ENCODE results near the gene MERTK.
"Not testable (repeated sequence)": the region's sequence is repeated elsewhere in the genome, so short reads cannot be mapped to it uniquely, and the experiment has no call there.

The MERTK gene

DNA sequence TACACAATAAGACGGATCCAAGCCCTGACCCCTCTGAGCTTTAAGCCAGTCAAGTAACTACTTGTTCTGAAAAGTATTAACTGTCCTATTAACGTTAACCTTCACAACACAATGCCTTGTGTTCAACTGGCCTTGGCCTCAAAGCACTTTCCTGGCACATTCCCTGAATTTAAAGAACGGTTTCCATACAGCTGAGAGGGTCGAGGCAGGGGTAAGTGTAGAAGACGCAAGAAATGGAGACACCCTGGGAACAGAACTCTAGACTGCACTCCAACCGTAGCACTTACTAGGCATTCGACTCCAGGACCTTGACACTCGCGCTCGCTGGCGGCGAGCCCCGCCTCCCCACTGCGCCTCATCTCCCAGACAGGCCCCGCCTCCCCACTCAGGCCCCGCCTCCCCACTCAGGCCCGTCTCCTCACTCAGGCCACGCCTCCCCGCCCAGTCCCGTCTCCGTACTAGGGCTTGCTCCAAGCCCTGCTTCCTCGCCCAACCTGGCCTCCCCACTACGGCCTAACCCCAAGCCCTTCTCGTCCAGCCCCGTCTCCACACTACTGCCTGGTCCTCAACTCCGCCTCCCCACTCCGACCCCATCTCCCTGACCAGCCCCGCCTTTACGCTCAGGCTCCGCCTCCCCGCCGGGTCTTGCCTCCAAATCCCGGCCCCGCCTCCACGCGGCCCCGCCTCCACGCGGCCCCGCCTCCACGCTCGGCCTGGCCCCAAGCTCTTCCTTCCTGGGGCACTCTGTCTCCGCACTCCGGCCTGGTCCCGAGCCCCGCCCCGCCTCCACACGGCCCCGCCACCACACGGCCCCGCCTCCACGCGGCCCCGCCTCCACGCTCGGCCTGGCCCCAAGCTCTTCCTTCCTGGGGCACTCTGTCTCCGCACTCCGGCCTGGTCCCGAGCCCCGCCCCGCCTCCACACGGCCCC, 155.8 kb downstream of the MERTK start:
- no peaks in the 10 kb centered on the region for H3K9me3 ChIP-seq (ENCODE audit: control insufficient read depth, insufficient read depth, low read length)
- peaks cover 8% of the 10 kb centered on the region; the same call in 1 of the 2 replicates for H3K4me1 ChIP-seq (ENCODE audit: insufficient read depth, low read length)
- H3K9ac ChIP-seq (ENCODE audit: low read depth, low read length) = peak overlapping the region; percentile 97
- H3K36me3 ChIP-seq (ENCODE audit: insufficient read depth, low read length) = no peaks in the 10 kb centered on the region

DNA sequence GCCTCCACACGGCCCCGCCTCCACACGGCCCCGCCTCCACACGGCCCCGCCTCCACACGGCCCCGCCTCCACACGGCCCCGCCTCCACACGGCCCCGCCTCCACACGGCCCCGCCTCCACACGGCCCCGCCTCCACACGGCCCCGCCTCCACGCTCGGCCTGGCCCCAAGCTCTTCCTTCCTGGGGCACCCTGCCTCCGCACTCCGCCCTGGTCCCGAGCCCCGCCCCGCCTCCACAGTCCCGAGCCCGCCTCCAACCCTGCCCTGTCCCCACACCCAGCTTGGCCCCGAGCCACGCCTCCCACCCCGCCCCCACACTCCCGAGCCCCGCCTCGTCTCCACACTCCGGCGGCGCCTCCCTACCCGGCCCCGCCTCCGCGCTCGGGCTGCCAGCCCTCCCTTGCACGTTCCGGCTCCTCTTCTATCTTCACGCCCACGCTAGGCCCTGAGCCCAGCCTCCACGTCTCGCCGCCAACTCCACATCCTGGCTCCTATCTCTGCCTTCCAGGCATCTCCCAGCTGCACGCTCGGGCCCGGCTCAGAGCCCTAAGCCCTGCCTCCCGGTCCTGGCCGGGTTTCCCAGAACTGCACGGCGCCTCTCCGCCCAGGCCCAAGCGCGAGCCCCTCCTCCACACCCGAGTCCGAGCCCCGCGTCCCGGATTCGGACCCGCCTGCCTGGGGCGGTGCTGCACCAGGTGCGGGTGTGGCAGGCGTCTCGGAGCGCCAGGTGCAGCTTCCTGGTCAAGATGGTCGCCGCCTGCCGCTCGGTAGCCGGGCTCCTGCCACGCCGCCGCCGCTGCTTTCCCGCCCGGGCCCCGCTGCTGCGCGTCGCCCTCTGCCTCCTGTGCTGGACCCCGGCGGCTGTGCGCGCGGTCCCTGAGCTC, 156.7 kb downstream of the MERTK start, which contains the start of gene TMEM87B:
Gene TMEM87B, plus strand, starts transcription at position 423 of the 883 bp plus-strand sequence. Its CDS starts 323 bp downstream, at position 746.
- Histone ChIP-seq H3K9me3 (ENCODE audit: control insufficient read depth, insufficient read depth, low read length) (no peaks in the 10 kb centered on the region), H3K36me3 (ENCODE audit: insufficient read depth, low read length) (no peaks in the 10 kb centered on the region), H3K4me1 (ENCODE audit: insufficient read depth, low read length) (peaks cover 8% of the 10 kb centered on the region; the same call in 1 of the 2 replicates)

DNA sequence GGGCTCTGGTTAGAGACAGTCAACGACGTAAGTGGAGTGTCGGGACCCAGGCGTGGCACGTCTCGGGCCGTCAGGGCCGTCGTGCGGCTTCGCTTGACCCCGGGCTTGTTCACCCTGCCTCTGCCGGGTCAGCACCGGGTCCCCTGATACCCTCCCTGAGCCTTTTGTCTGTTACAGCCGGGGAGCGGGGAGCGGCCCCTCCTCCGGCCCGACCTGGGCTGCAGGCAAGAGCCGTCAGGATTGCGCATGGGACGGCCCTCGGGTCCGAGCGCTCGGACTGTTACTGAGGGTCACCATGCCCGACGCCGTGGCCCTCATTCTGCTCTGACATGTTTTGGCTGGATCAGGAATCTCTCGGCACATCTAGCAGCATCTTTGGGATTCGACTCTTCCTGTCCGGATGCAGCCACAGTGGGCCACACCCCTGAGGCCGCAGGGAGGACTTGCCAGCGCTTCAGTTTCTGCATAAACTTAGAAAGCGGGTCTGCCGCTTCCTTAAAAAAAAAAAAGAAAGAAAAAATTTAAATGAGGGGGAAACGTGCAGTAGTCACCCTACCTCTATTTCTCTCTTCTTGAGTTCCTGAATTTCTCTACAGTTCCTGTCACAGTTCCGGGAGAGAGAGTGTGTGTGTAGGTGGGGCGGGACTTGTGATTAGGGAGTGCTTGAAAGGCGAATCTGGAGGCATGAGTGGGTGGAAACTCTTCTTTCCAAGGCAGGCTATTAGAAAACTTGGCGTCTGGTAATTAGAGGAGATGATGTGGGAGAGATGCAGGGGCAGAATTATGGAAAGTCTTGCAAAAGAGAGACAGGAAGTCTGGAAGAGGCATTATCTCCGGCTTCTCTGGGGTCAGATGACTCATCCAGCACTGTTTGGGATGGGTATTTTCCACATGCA, 157.6 kb downstream of the MERTK start:
- H3K9me3 ChIP-seq (ENCODE audit: control insufficient read depth, insufficient read depth, low read length) = no peaks in the 10 kb centered on the region
- H3K9ac ChIP-seq (ENCODE audit: low read depth, low read length) = peak overlapping the region; percentile 97
- peaks cover 8% of the 10 kb centered on the region; the same call in 1 of the 2 replicates for H3K4me1 ChIP-seq (ENCODE audit: insufficient read depth, low read length)
- no peaks in the 10 kb centered on the region for H3K36me3 ChIP-seq (ENCODE audit: insufficient read depth, low read length)

More for the DNA sequence above, 156.7 kb downstream of the MERTK start, which contains the start of gene TMEM87B:
- peak within 1 kb of the TSS; percentile 97 for H3K9ac ChIP-seq (ENCODE audit: low read depth, low read length)

DNA sequence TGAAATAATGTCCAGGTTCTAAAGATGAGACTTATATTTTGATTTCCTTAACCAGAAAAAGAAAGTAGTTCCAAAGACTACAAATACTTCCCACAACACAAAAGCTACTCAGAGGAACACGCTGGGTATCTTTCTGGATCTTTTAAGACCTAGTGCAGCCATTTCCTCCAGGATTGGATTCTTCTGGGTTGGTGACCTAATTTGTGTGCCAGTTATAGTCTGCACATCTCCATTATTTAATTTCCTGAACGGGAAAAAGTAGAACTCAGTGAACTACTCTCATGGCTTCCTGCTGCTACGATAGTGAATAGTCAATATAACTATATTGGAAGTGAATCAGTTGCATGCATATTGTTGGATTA, 158.2 kb downstream of the MERTK start:
- Histone ChIP-seq H3K4me1 (ENCODE audit: insufficient read depth, low read length) (peaks cover 8% of the 10 kb centered on the region; the same call in 1 of the 2 replicates), H3K9me3 (ENCODE audit: control insufficient read depth, insufficient read depth, low read length) (no peaks in the 10 kb centered on the region), H3K36me3 (ENCODE audit: insufficient read depth, low read length) (no peaks in the 10 kb centered on the region), H3K9ac (ENCODE audit: low read depth, low read length) (peak overlapping the region; percentile 97)

DNA sequence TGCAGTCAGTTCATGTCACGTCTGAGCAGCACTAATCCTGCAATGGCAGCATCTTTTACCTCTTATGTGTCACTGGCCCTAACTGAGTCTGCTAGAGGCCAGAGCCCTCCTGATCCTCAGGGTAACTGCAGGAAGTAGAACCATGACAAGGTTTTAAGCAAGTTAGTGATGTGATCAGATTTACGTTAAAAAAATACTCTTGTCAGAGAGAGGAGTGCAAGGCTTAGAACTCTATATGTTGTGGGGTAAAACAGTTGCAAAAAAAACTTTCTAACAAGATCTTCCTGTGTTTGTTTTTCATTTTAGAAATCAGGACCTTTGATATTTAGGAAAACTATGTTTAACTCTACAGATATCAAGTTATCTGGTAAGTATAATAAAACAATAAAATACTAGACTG, 161.3 kb downstream of the MERTK start:
- peaks cover 3% of the 10 kb centered on the region; the same call in 1 of the 2 replicates for H3K9me3 ChIP-seq (ENCODE audit: control insufficient read depth, insufficient read depth, low read length)
- no peaks in the 10 kb centered on the region; the same call in 1 of the 2 replicates for H3K36me3 ChIP-seq (ENCODE audit: insufficient read depth, low read length)
- peaks cover 8% of the 10 kb centered on the region; the same call in 1 of the 2 replicates for H3K4me1 ChIP-seq (ENCODE audit: insufficient read depth, low read length)
- H3K9ac ChIP-seq (ENCODE audit: low read depth, low read length) = no peak overlapping the region

DNA sequence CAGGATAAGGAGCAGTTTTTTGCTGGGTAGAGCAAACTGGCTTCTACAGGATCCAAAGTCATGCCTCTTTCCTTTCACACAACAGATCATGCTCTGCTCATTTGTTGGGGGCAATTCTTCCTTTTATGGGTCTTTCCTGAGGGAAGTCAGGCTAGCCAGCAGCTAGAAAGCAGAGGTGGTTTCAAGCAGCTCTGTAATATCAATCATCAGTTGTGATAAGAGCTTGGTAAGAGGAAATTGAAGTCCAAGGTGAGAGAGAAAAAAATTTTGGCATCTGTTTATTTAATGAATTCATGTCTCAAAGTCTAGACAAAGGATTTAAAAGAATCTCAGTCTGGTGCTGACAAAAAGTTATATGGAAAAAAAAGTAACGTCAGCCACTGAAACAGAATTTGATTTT, 162.9 kb downstream of the MERTK start:
- peaks cover 10% of the 10 kb centered on the region; the same call in 1 of the 2 replicates for H3K4me1 ChIP-seq (ENCODE audit: insufficient read depth, low read length)
- H3K9ac ChIP-seq (ENCODE audit: low read depth, low read length) = no peak overlapping the region
- H3K9me3 ChIP-seq (ENCODE audit: control insufficient read depth, insufficient read depth, low read length) = peaks cover 3% of the 10 kb centered on the region; the same call in 1 of the 2 replicates
- H3K36me3 ChIP-seq (ENCODE audit: insufficient read depth, low read length) = no peaks in the 10 kb centered on the region; the same call in none of the 2 replicates

DNA sequence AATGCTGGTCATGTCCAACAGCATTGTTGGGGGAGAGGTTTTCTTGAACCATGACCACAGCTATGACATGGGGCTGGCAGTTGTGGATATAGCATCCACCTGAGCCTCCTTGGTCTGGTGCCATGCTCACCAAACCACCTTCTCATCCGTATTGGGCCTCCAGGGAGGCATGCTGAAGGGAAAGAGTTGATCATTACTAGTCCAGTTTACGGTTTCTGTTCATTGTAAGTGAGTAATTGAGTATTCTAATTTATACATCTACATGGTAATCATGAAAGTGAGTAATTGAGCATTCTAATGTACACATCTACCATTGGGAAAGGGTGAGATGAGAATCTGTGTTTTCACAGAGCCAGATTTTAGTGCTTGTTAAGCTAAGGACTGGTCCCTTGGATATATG, 163.4 kb downstream of the MERTK start:
- Histone ChIP-seq H3K9me3 (ENCODE audit: control insufficient read depth, insufficient read depth, low read length) (peaks cover 3% of the 10 kb centered on the region; the same call in 1 of the 2 replicates), H3K4me1 (ENCODE audit: insufficient read depth, low read length) (peaks cover 6% of the 10 kb centered on the region; the same call in 1 of the 2 replicates), H3K36me3 (ENCODE audit: insufficient read depth, low read length) (no peaks in the 10 kb centered on the region; the same call in none of the 2 replicates), H3K9ac (ENCODE audit: low read depth, low read length) (no peak overlapping the region)

DNA sequence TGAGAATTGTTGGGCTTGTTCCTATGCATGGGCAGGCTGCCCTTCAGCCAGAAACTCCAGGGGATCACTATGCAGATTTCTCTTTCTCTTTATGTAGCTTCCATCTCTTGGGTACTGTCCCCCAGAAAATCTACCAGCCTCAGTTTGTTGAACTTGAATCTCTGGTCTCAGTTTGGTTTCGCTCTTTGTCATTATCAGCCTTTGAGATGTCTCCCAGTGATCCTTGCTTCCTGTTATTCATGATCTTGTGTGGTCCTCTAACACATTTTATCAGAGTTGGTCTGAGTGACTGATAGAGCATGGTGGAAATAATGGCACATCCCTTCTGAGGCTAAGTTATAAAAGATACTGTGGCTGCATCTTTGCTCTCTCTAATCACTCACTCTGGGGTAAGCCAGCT, 164.5 kb downstream of the MERTK start:
- Histone ChIP-seq H3K9ac (ENCODE audit: low read depth, low read length) (no peak overlapping the region), H3K36me3 (ENCODE audit: insufficient read depth, low read length) (no peaks in the 10 kb centered on the region; the same call in none of the 2 replicates), H3K4me1 (ENCODE audit: insufficient read depth, low read length) (0 out of 2 replicates have a peak, but pooled peaks cover 3% of the 10 kb centered on the region), H3K9me3 (ENCODE audit: control insufficient read depth, insufficient read depth, low read length) (peaks cover 3% of the 10 kb centered on the region; the same call in 1 of the 2 replicates)

DNA sequence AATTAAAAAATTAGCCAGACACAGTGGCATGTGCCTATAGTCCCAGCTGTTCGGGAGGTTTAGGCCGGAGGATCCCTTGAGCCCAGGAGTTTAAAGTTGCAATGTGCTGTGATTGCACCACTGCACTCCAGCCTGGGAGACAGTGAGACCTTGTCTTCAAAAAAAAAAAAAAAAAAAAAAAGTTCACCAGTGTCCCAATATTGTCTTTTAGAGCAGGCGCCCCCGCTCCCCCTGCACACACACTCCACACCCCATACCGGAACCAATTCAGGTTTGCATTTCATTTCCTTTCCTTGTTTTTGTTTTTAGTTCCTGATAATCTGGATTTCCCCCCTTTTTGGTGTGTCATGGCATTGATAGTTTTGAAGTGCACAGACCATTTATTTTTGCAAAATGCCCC, 167.1 kb downstream of the MERTK start:
- no peak overlapping the region for H3K9ac ChIP-seq (ENCODE audit: low read depth, low read length)
- 0 out of 2 replicates have a peak, but pooled peaks cover 3% of the 10 kb centered on the region for H3K4me1 ChIP-seq (ENCODE audit: insufficient read depth, low read length)
- H3K36me3 ChIP-seq (ENCODE audit: insufficient read depth, low read length) = no peaks in the 10 kb centered on the region; the same call in none of the 2 replicates
- H3K9me3 ChIP-seq (ENCODE audit: control insufficient read depth, insufficient read depth, low read length) = peaks cover 3% of the 10 kb centered on the region; the same call in 1 of the 2 replicates

DNA sequence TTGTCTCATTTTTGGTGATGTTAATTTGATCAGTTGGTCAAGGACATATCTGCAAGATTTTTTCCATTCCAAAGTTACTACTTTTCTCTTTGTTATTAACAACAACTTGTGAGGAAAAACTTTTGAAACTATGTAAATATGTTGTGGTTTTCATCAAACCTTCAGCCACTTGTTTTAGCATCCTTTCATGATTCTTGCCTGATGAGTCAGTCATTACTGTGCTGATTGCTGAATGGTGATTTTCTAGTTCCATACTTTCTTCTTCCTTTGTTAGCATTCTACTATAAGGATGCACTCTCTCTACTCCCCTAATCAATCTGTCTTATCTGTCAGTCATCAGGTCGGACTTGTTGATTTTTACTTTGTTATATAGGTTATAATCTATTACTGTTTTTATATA, 167.6 kb downstream of the MERTK start:
- no peak overlapping the region for H3K9ac ChIP-seq (ENCODE audit: low read depth, low read length)
- peaks cover 3% of the 10 kb centered on the region; the same call in 1 of the 2 replicates for H3K9me3 ChIP-seq (ENCODE audit: control insufficient read depth, insufficient read depth, low read length)
- 0 out of 2 replicates have a peak, but pooled peaks cover 3% of the 10 kb centered on the region for H3K4me1 ChIP-seq (ENCODE audit: insufficient read depth, low read length)
- no peaks in the 10 kb centered on the region; the same call in none of the 2 replicates for H3K36me3 ChIP-seq (ENCODE audit: insufficient read depth, low read length)

DNA sequence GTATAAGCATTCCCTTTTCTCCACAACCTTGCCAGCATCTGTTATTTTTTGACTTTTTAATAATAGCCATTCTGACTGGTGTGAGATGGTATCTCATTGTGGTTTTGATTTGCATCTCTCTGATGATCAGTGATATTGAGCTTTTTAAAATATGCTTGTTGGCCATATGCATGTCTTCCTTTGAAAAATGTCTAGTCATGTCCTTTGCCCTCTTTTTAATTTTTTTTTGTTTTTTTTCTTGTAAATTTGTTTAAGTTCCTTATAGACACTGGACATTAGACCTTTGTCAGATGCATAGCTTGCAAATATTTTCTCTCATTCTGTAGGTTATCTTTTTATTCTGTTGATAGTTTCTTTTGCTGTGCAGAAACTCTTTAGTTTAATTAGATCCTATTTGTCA, 171.4 kb downstream of the MERTK start:
- not testable (repeated sequence) for H3K36me3 ChIP-seq (ENCODE audit: insufficient read depth, low read length); H3K9me3 ChIP-seq (ENCODE audit: control insufficient read depth, insufficient read depth, low read length); H3K4me1 ChIP-seq (ENCODE audit: insufficient read depth, low read length); H3K9ac ChIP-seq (ENCODE audit: low read depth, low read length)

DNA sequence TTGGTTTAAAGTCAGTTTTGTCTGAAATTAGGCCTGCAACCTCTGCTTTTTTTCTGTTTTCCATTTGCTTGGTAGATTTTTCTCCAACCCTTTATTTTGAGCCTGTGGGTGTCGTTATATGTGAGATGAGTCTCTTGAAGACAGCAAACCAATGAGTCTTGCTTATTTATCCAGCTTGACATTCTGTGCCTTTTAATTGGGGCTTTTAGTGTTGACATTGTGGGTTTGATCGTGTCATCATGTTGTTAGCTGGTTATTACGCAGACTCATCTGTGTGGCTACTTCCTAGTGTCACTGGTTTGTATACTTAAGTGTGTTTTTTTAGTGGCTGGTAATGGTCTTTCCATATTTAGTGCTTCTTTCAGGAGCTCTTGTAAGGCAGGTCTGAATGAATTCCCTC, 175.5 kb downstream of the MERTK start:
- no peaks in the 10 kb centered on the region for H3K4me1 ChIP-seq (ENCODE audit: insufficient read depth, low read length)
- peaks cover 2% of the 10 kb centered on the region; the same call in 1 of the 2 replicates for H3K9me3 ChIP-seq (ENCODE audit: control insufficient read depth, insufficient read depth, low read length)
- H3K36me3 ChIP-seq (ENCODE audit: insufficient read depth, low read length) = peaks cover 2% of the 10 kb centered on the region; the same call in 1 of the 2 replicates
- no peak overlapping the region for H3K9ac ChIP-seq (ENCODE audit: low read depth, low read length)

DNA sequence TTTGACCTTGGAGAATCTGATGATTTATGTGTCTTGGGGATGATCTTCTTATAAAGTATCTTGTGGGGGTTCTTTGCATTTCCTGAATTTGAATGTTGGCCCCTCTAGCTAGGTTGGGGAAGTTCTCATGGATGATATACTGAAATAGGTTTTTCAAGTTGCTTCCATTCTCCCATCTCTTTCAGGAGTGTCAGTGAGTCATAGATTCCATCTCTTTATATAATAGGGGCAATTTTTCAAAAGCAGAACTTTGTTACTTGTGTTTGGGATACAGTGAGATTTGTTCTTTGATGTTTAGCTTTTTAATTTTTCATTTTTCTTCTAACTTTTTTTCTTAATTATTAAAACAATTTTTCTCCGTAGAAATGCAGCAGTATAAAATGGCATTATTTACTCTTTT, 176.1 kb downstream of the MERTK start:
- peaks cover 2% of the 10 kb centered on the region; the same call in 1 of the 2 replicates for H3K9me3 ChIP-seq (ENCODE audit: control insufficient read depth, insufficient read depth, low read length)

More for the DNA sequence above, 176.1 kb downstream of the MERTK start:
- no peak overlapping the region for H3K9ac ChIP-seq (ENCODE audit: low read depth, low read length)
- H3K36me3 ChIP-seq (ENCODE audit: insufficient read depth, low read length) = peaks cover 2% of the 10 kb centered on the region; the same call in 1 of the 2 replicates
- no peaks in the 10 kb centered on the region for H3K4me1 ChIP-seq (ENCODE audit: insufficient read depth, low read length)
